ENCODE data around the gene ELMOD3.

Gene ELMOD3

GRCh38 chr2:85327822-85328617 is 26.5 kb upstream of the ELMOD3 start, which contains the start of gene TGOLN2:
TGOLN2 (minus strand) TSS chr2:85327989; CDS start chr2:85327962, 27 bp downstream.
- peaks cover 21 to 39% of the 10 kb centered on the region in 2 experiments for H3K36me3 ChIP-seq (ENCODE audit: control insufficient read depth in 2 of 2, insufficient read depth in 1 of 2, low read length in 2 of 2)
- ChIA-PET CTCF (interaction anchor here (0.9 to 1.9 kb wide), 2 partner anchors 28 to 262 kb away, joined by 3 to 9 read pairs; no protein-coding TSS in a partner anchor), POLR2A (interaction anchor here (0.9 to 2.7 kb wide), 11 partner anchors 8 to 233 kb away, joined by 3 to 28 read pairs (median 6); partner anchors contain the start of genes ELMOD3, GGCX, MAT2A and RETSAT)
- H3K27ac ChIP-seq (ENCODE audit: extremely low read depth, low read depth, low read length): peak within 1 kb of the TSS; percentile 93
- no peaks in the 10 kb centered on the region for H3K4me1 ChIP-seq (ENCODE audit: control insufficient read depth, insufficient read depth, low read length)
- H3K4me3 ChIP-seq (ENCODE audit: low read depth, low read length): peak within 1 kb of the TSS; percentile 85
- no peaks in the 10 kb centered on the region for H3K9me3 ChIP-seq (ENCODE audit: control insufficient read depth, insufficient read depth, low read depth, low read length)
- TF ChIP-seq ZNF830 (tag by site-specific recombination; IDR thresholded peaks at IDR 0.05; ENCODE audit: low read depth) (no peak), ZNF785 (tag by site-specific recombination; IDR thresholded peaks at IDR 0.05) (no peak), ZNF501 (tag by site-specific recombination; IDR thresholded peaks at IDR 0.05) (peak; percentile 95), ZNF658 (tag by site-specific recombination; IDR thresholded peaks at IDR 0.05) (no peak), ZNF416 (tag by site-specific recombination; IDR thresholded peaks at IDR 0.05) (no peak), RBAK (tag by site-specific recombination; IDR thresholded peaks at IDR 0.05) (no peak), ZNF311 (tag by site-specific recombination; IDR thresholded peaks at IDR 0.05; ENCODE audit: borderline replicate concordance) (no peak), ZNF792 (tag by site-specific recombination; IDR thresholded peaks at IDR 0.05) (no peak), ZNF248 (tag by site-specific recombination; IDR thresholded peaks at IDR 0.05) (no peak), ZNF549 (tag by site-specific recombination; IDR thresholded peaks at IDR 0.05) (no peak), OVOL3 (tag by site-specific recombination; IDR thresholded peaks at IDR 0.05) (0 out of 2 replicates have a peak, but pooled peaks have one; percentile 23), ZNF23 (tag by site-specific recombination; IDR thresholded peaks at IDR 0.05; ENCODE audit: borderline replicate concordance) (no peak), ZFP37 (tag by site-specific recombination; IDR thresholded peaks at IDR 0.05) (0 out of 2 replicates have a peak, but pooled peaks have one; percentile 89), SP7 (tag by site-specific recombination; IDR thresholded peaks at IDR 0.05) (peak; percentile 86), ZSCAN30 (tag by site-specific recombination; IDR thresholded peaks at IDR 0.05) (peak; percentile 34; the same call in 1 of the 2 replicates), PRDM2 (tag by site-specific recombination; IDR thresholded peaks at IDR 0.05; ENCODE audit: borderline replicate concordance) (no peak), KLF7 (tag by site-specific recombination; IDR thresholded peaks at IDR 0.05; ENCODE audit: borderline replicate concordance) (peak; percentile 62; the same call in 1 of the 2 replicates), ZNF37A (tag by site-specific recombination; IDR thresholded peaks at IDR 0.05) (no peak), ZNF433 (tag by site-specific recombination; IDR thresholded peaks at IDR 0.05; ENCODE audit: low read depth) (no peak), HOXA7 (CRISPR knock-in tag; IDR thresholded peaks at IDR 0.05; ENCODE audit: borderline replicate concordance) (no peak), ZNF211 (tag by site-specific recombination; IDR thresholded peaks at IDR 0.05; ENCODE audit: low read depth) (no peak), ZNF580 (tag by site-specific recombination; IDR thresholded peaks at IDR 0.05) (peak; percentile 63), ZNF19 (tag by site-specific recombination; IDR thresholded peaks at IDR 0.05; ENCODE audit: low read depth) (no peak), IKZF3 (tag by site-specific recombination; IDR thresholded peaks at IDR 0.05) (peak; percentile 15; the same call in 1 of the 2 replicates), ZNF701 (tag by site-specific recombination; IDR thresholded peaks at IDR 0.05) (no peak), ZNF660 (tag by site-specific recombination; IDR thresholded peaks at IDR 0.05) (peak; percentile 34; the same call in 1 of the 2 replicates), ZNF449 (tag by site-specific recombination; IDR thresholded peaks at IDR 0.05) (no peak), ZNF560 (tag by site-specific recombination; IDR thresholded peaks at IDR 0.05; ENCODE audit: borderline replicate concordance) (no peak), ZNF423 (tag by site-specific recombination; IDR thresholded peaks at IDR 0.05) (no peak)
- TF ChIP-seq, protein P1, sequence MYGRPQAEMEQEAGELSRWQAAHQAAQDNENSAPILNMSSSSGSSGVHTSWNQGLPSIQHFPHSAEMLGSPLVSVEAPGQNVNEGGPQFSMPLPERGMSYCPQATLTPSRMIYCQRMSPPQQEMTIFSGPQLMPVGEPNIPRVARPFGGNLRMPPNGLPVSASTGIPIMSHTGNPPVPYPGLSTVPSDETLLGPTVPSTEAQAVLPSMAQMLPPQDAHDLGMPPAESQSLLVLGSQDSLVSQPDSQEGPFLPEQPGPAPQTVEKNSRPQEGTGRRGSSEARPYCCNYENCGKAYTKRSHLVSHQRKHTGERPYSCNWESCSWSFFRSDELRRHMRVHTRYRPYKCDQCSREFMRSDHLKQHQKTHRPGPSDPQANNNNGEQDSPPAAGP (tag by site-specific recombination; IDR thresholded peaks at IDR 0.05): peak; percentile 79; the same call in 1 of the 2 replicates

Data from HEK293 (cell line).